SU-DHL-6 (cell line): Measurements from ENCODE around the gene HIVEP2.

Source experiments
- CTCF ChIP-seq: fragments of 200-600 bp; sonication (generic); IDR thresholded peaks from one replicate; pipeline ENCODE4 v1.5.1; 2017; ENCODE audit warnings: antibody characterized with exemption, mild to moderate bottlenecking, low read length, moderate library complexity; ENCODE audit not compliant: insufficient read depth, poor library complexity, severe bottlenecking
- EZH2phosphoT487 ChIP-seq: fragments of 200-600 bp; sonication (generic), shearing (Covaris generic); conservative IDR thresholded peaks from 2 replicates; pipeline ENCODE4 v1.6.1; 2018; ENCODE audit warnings: mild to moderate bottlenecking, antibody characterized with exemption, low read length, moderate library complexity, mixed read lengths

DNA sequence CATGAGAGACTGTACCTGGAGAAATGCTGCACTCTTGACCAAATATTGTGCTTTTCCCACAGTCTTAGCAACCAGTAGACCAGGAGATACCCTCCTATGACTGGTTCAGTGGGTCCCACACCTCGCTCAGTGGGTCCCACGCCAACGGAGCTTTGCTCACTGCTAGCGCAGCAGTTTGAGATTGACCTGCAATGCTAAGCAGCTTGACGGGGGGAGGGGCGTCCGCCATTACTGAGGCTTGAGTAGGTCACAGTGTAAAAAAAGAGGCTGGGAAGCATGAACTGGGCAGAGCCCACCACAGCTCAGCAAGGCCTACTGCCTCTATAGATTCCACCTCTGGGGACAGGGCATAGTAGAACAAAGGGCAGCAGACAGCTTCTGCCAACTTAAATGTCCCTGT lies 49.0 kb upstream of the HIVEP2 start:
- TF ChIP-seq CTCF (no peak), EZH2phosphoT487 (no peak)
